NCI-H510A (cell line): ENCODE measurements around the gene XPNPEP2.

Source experiments
- DNase-seq: peaks from one replicate; lab custom pipeline; 2025; lab: John Stamatoyannopoulos, UW

Gene XPNPEP2, protein sequence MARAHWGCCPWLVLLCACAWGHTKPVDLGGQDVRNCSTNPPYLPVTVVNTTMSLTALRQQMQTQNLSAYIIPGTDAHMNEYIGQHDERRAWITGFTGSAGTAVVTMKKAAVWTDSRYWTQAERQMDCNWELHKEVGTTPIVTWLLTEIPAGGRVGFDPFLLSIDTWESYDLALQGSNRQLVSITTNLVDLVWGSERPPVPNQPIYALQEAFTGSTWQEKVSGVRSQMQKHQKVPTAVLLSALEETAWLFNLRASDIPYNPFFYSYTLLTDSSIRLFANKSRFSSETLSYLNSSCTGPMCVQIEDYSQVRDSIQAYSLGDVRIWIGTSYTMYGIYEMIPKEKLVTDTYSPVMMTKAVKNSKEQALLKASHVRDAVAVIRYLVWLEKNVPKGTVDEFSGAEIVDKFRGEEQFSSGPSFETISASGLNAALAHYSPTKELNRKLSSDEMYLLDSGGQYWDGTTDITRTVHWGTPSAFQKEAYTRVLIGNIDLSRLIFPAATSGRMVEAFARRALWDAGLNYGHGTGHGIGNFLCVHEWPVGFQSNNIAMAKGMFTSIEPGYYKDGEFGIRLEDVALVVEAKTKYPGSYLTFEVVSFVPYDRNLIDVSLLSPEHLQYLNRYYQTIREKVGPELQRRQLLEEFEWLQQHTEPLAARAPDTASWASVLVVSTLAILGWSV

DNA sequence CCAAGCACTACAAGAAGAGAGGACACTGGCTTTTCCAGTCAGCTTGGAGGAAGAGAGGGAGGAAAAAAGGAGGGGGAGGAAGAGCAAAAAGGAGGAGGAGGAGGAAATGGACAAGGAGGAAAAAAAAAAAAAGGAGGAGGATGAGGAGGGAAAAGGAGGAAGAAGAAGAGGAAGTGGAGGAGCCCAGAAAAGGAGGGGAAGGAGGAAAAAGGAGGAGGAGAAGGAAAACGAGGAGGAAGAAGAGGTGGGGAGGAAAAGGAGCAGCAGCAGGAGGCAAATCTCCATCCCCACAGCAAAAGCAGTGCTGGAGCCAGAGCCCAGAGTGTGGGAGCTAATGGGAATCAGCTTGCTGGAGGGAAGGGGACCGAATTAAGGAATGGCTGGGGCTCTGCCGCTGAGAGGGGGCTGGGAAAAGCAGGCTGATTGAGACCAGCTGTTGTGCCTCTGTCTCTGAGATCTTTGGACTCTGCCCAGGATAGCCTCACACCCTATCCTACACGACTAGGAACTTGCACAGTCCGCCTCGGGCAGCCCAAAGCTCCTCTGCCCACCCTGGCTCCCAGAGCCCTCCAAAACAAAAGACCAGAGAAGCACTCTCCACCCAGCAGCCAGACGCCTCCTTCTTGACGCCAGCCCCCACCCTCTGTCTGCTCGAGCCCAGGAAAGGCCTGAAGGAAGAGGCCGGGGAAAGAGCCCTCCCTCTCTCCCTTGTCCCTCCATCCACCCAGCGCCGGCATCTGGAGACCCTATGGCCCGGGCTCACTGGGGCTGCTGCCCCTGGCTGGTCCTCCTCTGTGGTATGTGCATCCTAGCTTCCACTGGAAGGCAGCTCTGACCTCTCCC, at the start of gene XPNPEP2:
Gene XPNPEP2 (plus strand): TSS at position 514 of the 843 bp plus-strand sequence. CDS start 235 bp downstream, at position 749.
- no peak for DNase-seq

DNA sequence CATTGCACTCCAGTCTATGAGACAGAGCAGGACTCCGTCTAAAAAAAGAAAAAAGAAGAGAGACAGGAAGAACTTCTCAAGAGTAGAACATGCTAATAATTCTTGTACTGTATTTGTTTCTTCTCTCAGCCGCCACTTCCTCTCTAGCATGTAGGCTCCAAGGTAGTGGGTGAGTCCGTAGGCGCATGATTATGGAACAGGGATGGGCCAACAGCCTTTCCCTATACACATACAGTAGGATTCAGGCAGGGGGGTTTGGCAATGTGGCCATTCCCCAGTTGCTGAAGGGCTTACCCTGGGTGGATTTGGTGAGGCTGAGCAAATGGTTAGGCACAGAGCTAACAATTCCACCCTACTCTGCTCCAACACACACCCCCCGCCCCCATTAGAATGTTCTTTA, 49.0 kb upstream of the XPNPEP2 start:
- DNase-seq: no peak

DNA sequence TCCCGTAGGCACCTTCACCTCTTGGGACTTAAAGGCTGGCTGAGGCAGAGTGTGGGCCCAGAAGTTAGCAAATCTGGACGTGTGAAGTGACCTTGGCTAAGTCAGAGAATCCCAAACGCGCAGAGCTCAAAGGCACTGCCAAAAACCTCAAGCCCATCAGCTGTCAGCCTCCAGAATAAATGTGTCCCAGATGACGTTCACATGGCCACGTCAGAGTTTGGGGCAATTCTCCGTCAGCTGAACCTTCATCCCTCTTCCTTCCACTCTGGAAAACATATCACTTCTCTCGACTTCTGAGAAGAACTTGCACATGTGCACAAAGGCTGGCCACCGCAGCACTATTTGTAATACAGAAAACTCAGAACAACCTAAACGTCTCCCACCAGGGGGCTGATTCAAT, 48.3 kb upstream of the XPNPEP2 start:
- DNase-seq: no peak

DNA sequence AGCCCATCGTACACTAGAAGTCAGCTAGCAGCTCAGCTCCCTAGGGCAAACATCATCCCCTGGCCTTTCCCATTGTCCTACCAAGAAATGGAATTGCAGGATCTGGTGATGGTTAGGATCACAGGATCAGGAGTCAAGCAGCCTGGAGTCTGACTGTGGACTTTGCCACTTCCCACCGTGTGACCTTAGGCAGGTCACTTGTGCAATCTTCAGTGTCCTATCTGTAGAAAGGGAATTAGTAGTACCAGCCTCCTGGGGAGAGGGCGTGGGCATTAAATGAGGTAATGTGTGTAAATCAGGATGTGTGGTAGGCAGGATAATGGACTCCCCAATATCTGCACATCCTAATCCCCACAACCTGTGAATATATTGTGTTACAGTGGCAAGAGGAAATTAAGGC, 45.4 kb upstream of the XPNPEP2 start:
- no peak for DNase-seq

DNA sequence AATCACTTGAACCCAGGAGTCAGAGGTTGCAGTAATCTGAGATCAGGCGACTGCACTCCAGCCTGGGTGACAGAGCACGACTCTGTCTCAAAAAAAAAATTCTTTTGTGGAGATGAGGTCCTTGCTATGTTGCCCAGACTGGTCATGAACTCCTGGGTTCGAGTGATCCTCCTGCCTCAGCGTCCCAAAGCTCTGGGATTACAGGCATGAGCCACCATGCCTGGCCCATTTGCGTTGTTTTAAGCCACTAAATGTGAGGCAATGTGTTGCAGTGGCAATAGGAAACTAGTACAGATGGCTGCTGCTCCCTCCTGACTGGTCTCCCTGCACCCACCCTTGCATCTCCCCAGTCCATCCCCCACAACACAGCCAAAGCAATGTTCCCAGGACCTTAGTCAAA, 44.0 kb upstream of the XPNPEP2 start:
- no peak for DNase-seq

DNA sequence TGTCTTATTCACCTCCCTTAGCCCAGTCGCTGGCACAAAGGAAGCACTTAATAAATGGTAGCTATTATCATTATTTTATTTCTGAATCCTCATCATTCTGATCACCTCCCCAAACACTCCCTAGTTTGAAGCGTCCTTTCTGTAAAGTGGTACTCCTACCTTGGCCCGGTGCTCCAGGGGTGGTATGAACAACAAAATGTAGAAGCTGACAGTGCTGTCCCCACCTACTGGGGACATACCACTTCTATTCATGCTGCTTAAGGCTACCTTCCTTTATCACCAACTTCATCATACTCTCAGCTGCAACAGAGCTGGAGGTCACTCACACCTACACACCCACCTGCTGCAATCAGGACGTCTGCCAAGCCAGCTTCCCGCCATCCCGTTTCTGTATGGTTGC, 43.2 kb upstream of the XPNPEP2 start:
- no peak for DNase-seq

DNA sequence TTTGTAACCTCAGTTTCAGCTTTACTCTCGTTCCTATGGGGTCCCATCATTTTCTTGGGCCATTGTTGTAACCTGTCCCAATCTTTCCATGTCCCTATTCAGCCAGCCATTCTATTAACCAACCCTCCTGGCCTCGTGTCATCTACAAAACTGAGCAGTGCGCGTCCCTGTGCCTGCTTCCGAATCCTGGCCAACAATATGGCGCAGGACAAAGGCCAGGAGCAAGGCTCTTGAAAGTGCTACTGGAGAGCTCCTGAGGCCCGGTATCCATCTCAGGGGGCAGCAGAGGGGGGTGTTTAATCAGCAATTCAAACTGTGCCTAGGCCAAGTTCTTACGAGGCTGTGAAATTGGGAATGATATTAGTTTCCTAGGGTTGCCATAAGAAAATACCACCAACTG, 42.8 kb upstream of the XPNPEP2 start:
- DNase-seq: no peak

DNA sequence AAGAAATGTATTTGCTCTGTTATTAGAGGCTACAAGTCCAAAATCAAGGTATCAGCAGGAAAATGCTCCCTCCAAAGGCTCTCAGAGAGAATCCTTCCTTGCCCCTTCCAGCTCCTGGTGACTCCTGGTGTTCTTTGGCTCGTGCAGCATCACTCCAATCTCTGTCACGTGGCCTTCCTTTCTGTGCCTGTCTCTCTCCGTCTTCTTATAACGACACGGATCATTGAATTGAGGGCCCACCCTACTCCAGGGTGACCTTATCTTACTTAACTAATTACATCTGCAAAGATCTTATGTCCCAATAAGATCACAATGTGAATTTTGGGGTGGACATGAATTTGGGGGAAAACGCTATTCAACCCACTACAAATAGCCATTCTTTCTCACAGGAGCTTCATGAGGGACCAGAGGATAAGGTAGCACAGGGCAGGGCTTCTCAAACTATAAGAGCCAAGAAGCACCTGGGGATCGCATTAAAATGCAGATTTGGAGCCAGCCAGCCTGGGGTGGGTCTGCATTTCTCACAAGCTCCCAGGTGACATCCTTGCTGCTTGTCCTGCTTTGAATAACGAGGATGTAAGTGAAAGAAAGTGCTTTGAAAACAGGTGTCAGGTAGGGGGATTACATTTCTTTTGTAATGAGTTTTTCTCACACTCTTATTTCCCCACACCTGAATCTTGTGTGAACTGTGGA, 42.2 kb upstream of the XPNPEP2 start:
- DNase-seq: no peak

DNA sequence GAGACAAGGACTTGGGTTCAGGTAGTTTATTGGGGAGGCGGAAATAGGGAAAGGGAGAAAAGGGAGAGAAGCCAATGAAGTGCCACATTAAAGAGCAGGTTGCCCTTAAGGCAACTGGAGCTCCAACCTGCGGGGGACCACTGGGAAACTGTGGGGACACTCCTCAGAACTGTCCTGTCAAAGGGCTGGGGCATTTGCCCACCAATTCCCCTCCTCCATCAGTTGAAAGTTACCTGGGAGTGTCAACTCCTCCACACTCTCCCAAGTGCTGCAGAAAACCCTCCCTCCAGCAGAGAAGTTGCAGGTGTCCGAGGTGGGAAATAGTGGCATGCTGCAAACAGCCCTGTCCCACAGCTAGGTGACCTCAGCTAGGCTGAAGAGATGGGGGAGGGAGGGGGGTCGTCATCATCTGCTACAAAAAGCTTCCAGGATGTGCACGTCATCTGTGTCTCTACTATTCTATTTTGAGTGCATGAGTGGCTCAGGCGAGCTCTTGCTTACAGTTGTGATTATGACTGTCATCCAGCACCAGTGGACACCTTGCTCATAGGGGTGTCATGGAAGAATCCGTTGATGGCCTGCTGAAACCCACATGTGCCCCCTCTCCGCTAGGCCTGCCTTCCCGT, 41.5 kb upstream of the XPNPEP2 start:
- no peak for DNase-seq

DNA sequence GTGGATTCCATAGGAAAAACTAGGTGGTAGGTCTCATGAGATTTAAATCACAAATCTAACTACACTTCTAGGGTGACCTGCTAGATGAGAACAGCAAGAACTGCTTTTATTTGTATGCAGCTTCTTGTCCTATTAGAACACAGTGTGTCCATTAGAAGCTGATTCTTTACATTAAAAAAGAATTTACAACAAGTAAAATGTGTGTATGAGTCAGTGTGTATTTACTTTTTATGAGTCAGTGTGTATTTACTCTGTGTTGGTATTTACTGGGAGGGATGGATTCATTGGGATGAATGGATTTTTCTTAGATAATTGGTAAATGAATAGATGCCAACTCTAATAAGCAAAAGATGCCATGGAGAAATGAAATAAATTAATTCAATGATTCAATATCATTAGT, 40.6 kb upstream of the XPNPEP2 start:
- DNase-seq: no peak

DNA sequence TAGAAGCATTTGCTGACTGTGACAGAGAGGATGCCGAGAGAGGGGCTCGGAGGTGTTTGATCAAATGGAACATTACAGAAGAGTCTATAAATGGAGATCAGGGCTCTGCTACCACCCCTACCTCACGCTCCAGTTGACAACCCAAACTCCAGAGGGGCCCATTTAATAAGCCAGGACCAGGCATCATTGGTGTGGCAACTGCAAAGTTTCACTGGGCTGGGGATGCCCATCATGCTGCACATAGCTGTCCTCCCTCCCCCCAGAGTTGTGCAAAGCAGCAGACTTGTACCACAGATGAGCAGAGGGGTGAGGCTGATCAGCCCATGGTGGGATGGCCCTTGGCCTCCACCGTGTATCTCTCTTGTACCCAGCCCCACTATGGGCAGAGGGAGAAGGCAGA, 38.2 kb upstream of the XPNPEP2 start:
- no peak for DNase-seq

DNA sequence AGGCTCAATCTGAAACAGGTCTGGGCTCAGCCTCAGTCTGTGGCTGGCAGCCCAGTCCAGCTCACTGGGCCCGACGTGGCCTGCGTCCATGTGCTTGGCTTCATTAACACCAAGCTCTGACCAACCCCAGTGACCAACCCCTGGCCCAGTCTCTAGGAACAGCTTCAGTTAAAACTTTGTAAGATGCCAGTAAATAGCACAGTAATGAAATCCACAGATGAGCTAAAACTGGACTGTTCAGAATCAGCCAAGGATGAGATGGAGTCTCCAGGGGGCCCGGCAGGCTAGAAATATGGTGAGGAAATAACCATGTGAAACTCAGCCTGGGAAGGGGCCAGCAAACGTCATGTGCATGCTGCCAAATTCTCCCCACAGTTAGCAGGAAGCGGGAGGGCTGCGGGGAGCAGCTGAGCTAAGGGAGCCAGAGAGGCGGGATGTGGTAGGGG, 37.1 kb upstream of the XPNPEP2 start:
- no peak for DNase-seq

DNA sequence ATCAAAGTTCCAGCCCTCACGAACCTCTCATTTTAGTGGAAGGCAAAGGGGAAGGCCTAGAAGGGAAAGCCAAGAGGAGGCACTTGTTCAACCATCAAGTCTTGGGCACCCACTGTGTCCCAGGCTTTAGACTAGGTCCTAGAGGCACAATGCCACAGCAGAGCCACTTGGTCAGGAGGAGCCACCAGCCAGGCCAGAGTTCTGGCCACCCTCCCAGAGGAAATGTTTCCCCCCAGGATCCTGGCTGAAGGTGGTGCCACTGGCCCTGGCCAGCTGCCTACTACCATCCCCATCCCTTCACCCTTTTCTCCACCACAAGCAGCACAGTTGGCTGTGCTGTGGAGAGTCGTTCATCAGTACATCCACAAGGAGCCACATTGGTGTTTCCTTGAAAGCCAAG, 34.3 kb upstream of the XPNPEP2 start:
- DNase-seq: no peak

DNA sequence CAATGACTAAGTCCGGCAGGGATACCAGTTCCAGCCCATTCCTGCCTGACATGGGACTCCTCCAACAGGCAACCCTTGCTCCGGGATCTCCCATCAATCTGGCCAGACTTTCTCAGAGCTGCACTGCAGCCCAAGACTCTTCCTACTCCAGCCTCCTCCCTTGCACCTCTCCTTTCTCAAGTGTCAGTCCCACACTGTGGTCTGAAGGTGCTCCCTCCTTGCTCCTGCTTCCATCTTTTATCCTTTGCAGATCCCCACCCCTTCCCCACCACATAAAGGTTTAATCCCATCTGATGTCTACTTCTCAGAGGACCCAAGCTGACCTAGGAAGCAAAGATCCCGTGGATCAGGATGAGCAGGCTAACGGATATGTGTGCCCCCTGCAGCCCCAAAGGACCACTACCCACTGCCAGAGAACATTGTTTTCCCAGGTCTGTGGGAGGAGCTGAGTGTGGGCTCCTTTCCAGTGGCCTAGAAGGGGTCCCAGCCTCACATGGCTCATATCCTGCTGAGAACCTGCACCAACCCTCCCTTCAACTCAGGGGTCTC, 33.3 kb upstream of the XPNPEP2 start:
- no peak for DNase-seq

DNA sequence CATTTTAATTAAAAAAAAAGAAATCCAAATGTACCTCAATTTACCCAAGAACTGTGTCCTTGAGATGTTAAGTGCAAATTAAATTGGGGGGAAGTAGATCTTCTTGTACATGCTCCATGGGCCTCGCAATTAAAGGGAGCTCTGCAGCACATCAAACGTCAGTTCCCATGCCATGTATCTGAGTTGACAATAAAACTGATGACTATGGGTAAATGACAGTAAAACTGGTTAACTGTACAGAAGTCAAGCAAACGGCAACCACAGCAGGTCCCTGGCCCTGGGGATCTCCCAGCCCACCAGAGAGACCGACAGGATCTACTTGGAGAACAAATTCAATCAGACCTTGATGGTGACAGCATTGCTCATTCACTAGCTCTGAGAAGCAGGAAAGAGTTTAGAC, 32.8 kb upstream of the XPNPEP2 start:
- DNase-seq: no peak

DNA sequence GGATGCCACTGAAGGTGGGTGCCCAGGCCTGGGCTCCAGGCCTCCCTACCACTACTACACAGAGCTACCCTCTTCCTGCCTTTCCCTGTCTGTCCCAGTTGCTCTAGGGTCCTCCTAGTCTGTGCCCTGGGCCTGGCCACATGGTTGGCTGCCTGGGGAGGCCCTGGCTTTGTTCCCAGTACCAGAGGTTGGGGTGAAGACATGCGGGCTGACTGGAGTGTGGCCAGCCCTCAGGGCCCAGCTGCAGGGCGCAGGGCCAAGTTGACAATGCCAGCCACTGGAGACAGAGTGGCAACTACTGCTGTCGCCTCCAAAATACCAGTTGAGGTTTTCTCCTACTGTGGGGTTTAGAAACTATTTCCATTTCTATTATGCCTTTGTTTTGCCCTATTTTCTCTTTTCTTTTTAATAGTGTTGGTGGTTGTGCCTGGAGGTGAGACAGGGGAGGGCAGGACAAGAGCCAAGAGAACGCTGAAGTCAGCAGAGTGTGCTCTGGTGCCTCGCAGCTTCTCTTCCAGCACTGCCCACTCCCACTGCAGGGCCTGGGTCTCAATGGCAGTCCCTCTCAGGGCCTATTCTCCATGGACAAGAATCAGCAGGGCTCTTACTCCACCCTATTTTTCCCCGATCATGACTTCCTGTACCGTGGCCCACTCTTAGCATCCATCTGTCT, 32.2 kb upstream of the XPNPEP2 start:
- DNase-seq: no peak

DNA sequence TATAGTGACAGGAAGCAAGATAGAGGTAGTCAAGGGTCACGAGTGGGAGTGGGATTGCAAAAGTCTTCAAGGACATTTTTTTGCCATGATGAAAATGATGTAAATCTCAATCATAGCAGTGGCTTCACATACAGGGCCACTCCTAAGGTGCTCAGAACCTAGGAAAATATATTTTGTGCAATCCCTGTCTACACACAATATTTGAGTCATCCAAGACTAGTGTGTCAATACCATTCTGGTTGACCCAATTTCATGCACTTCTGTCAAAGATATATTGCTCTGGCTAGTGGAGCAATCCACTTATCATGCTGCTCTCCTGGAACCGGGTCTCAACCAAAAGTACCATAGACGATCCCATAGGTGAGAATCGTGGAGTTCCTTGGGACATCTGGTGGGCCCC, 24.2 kb upstream of the XPNPEP2 start:
- DNase-seq: no peak

DNA sequence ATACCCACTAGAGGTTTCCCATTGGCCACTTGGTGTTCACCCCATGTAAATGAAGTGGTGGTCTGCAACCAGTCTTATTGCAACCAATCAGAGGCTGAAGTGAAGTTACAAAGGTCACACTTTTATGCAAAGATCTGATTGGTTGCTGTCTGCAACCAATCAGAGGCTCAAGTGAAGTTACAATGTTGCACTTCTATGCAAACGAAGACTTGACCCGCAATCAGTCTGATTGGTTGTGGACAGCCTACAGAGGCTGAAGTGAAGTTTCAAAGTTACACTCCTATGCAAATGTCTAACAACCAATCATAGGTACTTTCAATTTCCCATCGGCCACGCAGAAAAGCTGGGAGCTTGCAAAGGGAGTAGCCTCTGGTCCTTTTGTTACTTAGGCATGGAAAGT, 22.3 kb upstream of the XPNPEP2 start:
- DNase-seq: no peak

DNA sequence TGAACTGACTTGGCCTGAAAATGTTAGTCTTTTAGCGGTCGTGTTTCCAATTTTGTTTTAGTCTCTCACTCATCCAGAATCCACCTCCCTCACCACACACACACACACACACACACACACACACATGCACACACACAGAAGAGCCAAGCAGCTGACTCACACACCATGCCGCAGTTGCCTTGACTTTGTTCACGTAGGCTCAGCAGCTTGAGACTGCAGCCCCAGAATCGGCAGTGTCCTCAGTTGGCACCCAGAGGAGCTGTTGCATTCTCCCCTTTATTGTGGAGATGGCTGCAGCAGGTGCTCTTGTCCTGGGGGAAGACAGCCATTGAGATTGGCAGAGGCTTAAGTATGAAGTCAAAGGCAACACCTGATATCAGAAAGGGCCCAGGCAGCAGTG, 20.9 kb upstream of the XPNPEP2 start:
- DNase-seq: no peak

DNA sequence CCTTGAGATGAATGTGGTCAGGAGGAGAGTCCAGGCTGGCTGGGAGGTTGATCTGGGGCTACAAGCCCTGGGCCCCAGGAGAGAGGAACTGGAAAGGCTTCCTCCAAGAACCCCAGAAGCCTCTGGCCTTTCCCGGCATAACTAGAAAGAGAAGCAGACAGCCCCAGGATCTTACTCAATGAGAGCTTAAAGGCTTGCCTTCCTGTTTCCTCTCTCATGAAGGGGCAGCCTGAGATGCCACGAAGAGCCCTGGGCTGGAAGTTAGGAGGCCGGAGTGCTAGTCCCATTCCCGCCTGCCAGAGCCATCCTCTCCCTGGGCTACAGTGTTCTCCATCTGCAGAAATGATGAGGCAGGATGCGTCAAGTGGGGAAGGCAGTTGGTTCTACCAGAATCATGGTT, 20.1 kb upstream of the XPNPEP2 start:
- DNase-seq: no peak

DNA sequence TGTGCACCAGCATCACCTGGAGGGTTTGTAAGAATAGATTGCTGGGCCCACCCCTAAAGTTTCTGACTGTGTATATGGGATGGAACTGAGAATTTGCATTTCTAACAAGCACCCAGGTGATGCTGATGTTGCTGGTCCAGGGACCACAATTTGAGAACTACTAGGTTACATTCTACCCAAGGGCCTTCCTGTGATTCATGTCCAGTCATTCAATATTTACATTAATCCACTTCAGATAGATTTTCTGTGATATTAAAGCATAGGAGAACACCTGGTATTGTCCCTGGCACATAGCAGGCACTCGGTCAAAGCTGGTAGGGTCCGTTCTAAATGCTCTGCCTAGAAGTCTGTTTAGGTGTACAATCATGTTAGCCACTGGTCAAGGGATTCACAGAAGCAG, 19.5 kb upstream of the XPNPEP2 start:
- no peak for DNase-seq
